ENCODE measurements around the gene MAGI1.
"Not testable (repeated sequence)": the region's sequence is repeated elsewhere in the genome, so short reads cannot be mapped to it uniquely, and the experiment has no call there.

Gene MAGI1

GRCh38 chr3:65732051-65732935 is 306.4 kb downstream of the MAGI1 start:
- peak; percentile 64 for DNase-seq

- no peak for DNase-seq
Observed at GRCh38 chr3:65730449-65730848, 308.3 kb downstream of the MAGI1 start.

- DNase-seq, result no peak
Observed at GRCh38 chr3:65729973-65730372, 308.7 kb downstream of the MAGI1 start.

GRCh38 chr3:65729555-65729954 is 309.2 kb downstream of the MAGI1 start:
- no peak for DNase-seq

GRCh38 chr3:65728138-65728537 is 310.6 kb downstream of the MAGI1 start:
- no peak for DNase-seq

GRCh38 chr3:65723985-65724384 is 314.7 kb downstream of the MAGI1 start:
- DNase-seq, result no peak

- DNase-seq, result no peak
Observed at GRCh38 chr3:65723011-65723410, 315.7 kb downstream of the MAGI1 start.

- DNase-seq, result no peak
Observed at GRCh38 chr3:65720989-65721737, 317.6 kb downstream of the MAGI1 start.

GRCh38 chr3:65719639-65720038 is 319.1 kb downstream of the MAGI1 start:
- DNase-seq, result not testable (repeated sequence)

GRCh38 chr3:65717676-65718346 is 320.9 kb downstream of the MAGI1 start:
- DNase-seq, result no peak

- DNase-seq, result no peak
Observed at GRCh38 chr3:65716071-65716751, 322.5 kb downstream of the MAGI1 start.

GRCh38 chr3:65714134-65714533 is 324.6 kb downstream of the MAGI1 start:
- no peak for DNase-seq

GRCh38 chr3:65713016-65713415 is 325.7 kb downstream of the MAGI1 start:
- DNase-seq, result peak; percentile 1

GRCh38 chr3:65712140-65712539 is 326.6 kb downstream of the MAGI1 start:
- no peak for DNase-seq

GRCh38 chr3:65706776-65707568 is 331.7 kb downstream of the MAGI1 start:
- no peak for DNase-seq

- DNase-seq, result no peak
Observed at GRCh38 chr3:65706301-65706700, 332.4 kb downstream of the MAGI1 start.

GRCh38 chr3:65703820-65704219 is 334.9 kb downstream of the MAGI1 start:
- no peak for DNase-seq

GRCh38 chr3:65703026-65703425 is 335.7 kb downstream of the MAGI1 start:
- DNase-seq, result no peak

- no peak for DNase-seq
Observed at GRCh38 chr3:65702202-65702601, 336.5 kb downstream of the MAGI1 start.

GRCh38 chr3:65701516-65701915 is 337.2 kb downstream of the MAGI1 start:
- no peak for DNase-seq

- DNase-seq, result no peak
Observed at GRCh38 chr3:65689436-65689835, 349.3 kb downstream of the MAGI1 start.

- DNase-seq, result no peak
Observed at GRCh38 chr3:65687741-65688140, 351.0 kb downstream of the MAGI1 start.
